ENCODE measurements around the gene WDTC1. TPM values are rescaled to one million over a fixed set of nuclear protein-coding genes. Genes with fewer than 3 reads are reported as not detected.
A peak's percentile ranks its signal among the peaks of the same experiment; 100 is the strongest.

Gene WDTC1
- total RNA-seq, 1 experiment from 2014 or later: 19.0 TPM

- DNase-seq: no peak
- Histone ChIP-seq H2BK120ac (ENCODE audit: low read depth, low read length, poor library complexity, severe bottlenecking) (no peak overlapping the region), H3K4me2 (ENCODE audit: insufficient read depth, insufficient read length, low read length) (peak overlapping the region; percentile 71)
These were observed 117.2 kb downstream of the WDTC1 start for GRCh38 chr1:27351541-27352107.

More at GRCh38 chr1:27351541-27352107, 117.2 kb downstream of the WDTC1 start:
- Histone ChIP-seq H4K91ac (ENCODE audit: insufficient read length, low read depth, low read length) (no peak overlapping the region), H2AK5ac (ENCODE audit: insufficient read length, low read length) (no peak overlapping the region), H2AFZ (ENCODE audit: low read length) (no peak overlapping the region), H2BK15ac (ENCODE audit: low read depth, low read length) (no peak overlapping the region), H2BK20ac (ENCODE audit: low read depth, low read length, poor library complexity, severe bottlenecking) (no peak overlapping the region), H3K14ac (ENCODE audit: insufficient read depth, low read length) (no peak overlapping the region), H2BK12ac (ENCODE audit: insufficient read length, low read depth, low read length) (no peak overlapping the region), H3K9ac (ENCODE audit: extremely low read depth, insufficient read length, low read length) (peak overlapping the region; percentile 4), H4K20me1 (ENCODE audit: control insufficient read depth, insufficient read depth, insufficient read length) (peaks cover 4% of the 10 kb centered on the region), H4K5ac (ENCODE audit: insufficient read length, low read depth, low read length) (no peak overlapping the region), H3K9me3 (ENCODE audit: control insufficient read depth, low read depth, low read length) (no peaks in the 10 kb centered on the region), H3K27me3 (ENCODE audit: insufficient read depth, low read length) (no peaks in the 10 kb centered on the region), H3K23ac (ENCODE audit: insufficient read length, low read depth, low read length) (no peak overlapping the region), H3K4me1 (ENCODE audit: insufficient read depth, low read length) (no peaks in the 10 kb centered on the region), H3K23me2 (ENCODE audit: insufficient read length, low read depth, low read length, poor library complexity, severe bottlenecking) (peaks cover 21% of the 10 kb centered on the region), H3K79me1 (ENCODE audit: insufficient read depth, low read depth, low read length, poor library complexity, severe bottlenecking) (no peaks in the 10 kb centered on the region), H3K18ac (ENCODE audit: insufficient read length, low read depth, low read length) (no peak overlapping the region), H3K56ac (ENCODE audit: insufficient read length, low read depth, low read length) (no peak overlapping the region), H3T11ph (ENCODE audit: low read length) (no peak overlapping the region), H2BK5ac (ENCODE audit: insufficient read length, low read length) (no peak overlapping the region), H3K27ac (ENCODE audit: insufficient read length, low read depth, low read length) (no peak overlapping the region), H3K79me2 (ENCODE audit: insufficient read depth, low read length) (no peaks in the 10 kb centered on the region; the same call in 1 of the 2 replicates), H3K4ac (ENCODE audit: low read depth, low read length) (no peak overlapping the region), H4K8ac (replicated peaks; ENCODE audit: insufficient read length, low read depth, low read length) (no peak overlapping the region)
- Mint-ChIP-seq H3K4me1 (peaks cover 14 to 20% of the 10 kb centered on the region in 2 experiments), H3K4me3 (peak overlapping the region; percentile 70 to 84), H3K27me3 (ENCODE audit: low read depth) (peaks cover 23% of the 10 kb centered on the region), H3K27ac (0 out of 7 replicates have a peak overlapping the region, but pooled peaks of 1 of the 3 experiments have one; percentile 74), H3K36me3 (ENCODE audit: insufficient read depth in 1 of 3, low read depth in 3 of 3) (peaks cover 4 to 13% (median 8%) of the 10 kb centered on the region in 3 experiments; a peak in 4 of 7 replicates), H3K9me3 (no peaks in the 10 kb centered on the region)
- no peak for TF ChIP-seq CTCF (conservative IDR thresholded peaks at IDR 0.05)
- WGBS (ENCODE audit: extremely low coverage, insufficient read length, low lambda C conversion rate): no CpG with 5 or more reads among the region's 8 CpGs
